ENCODE data around the gene DACT1.

The DACT1 gene

GRCh38 chr14:58671024-58671423 lies 33.3 kb downstream of the DACT1 start:
- DNase-seq (ENCODE audit: extremely low read depth, low read depth), result no peak
- H3K4me3 ChIP-seq (replicated peaks; ENCODE audit: low read depth, low read length), result no peak overlapping the region
- no peak for TF ChIP-seq CTCF (IDR thresholded peaks at IDR 0.05; ENCODE audit: low read depth, low read length, missing control alignments)

GRCh38 chr14:58671436-58671835 lies 33.7 kb downstream of the DACT1 start:
- no peak for TF ChIP-seq CTCF (IDR thresholded peaks at IDR 0.05; ENCODE audit: low read depth, low read length, missing control alignments)

GRCh38 chr14:58673722-58674121 lies 36.0 kb downstream of the DACT1 start:
- no peak for TF ChIP-seq CTCF (IDR thresholded peaks at IDR 0.05; ENCODE audit: low read depth, low read length, missing control alignments)
- DNase-seq (ENCODE audit: extremely low read depth, low read depth), result no peak

More at GRCh38 chr14:58671436-58671835, 33.7 kb downstream of the DACT1 start:
- no peak for DNase-seq (ENCODE audit: extremely low read depth, low read depth)
- no peak overlapping the region for H3K4me3 ChIP-seq (replicated peaks; ENCODE audit: low read depth, low read length)

GRCh38 chr14:58677001-58677400 lies 39.2 kb downstream of the DACT1 start:
- TF ChIP-seq CTCF (IDR thresholded peaks at IDR 0.05; ENCODE audit: low read depth, low read length, missing control alignments), result no peak
- DNase-seq (ENCODE audit: extremely low read depth, low read depth), result no peak
- no peak overlapping the region for H3K4me3 ChIP-seq (replicated peaks; ENCODE audit: low read depth, low read length)

More at GRCh38 chr14:58673722-58674121, 36.0 kb downstream of the DACT1 start:
- H3K4me3 ChIP-seq (replicated peaks; ENCODE audit: low read depth, low read length), result no peak overlapping the region

GRCh38 chr14:58677517-58677916 lies 39.8 kb downstream of the DACT1 start:
- DNase-seq (ENCODE audit: extremely low read depth, low read depth), result no peak

GRCh38 chr14:58677996-58678395 lies 40.2 kb downstream of the DACT1 start:
- TF ChIP-seq CTCF (IDR thresholded peaks at IDR 0.05; ENCODE audit: low read depth, low read length, missing control alignments), result no peak
- no peak for DNase-seq (ENCODE audit: extremely low read depth, low read depth)
- H3K4me3 ChIP-seq (replicated peaks; ENCODE audit: low read depth, low read length), result no peak overlapping the region

More at GRCh38 chr14:58677517-58677916, 39.8 kb downstream of the DACT1 start:
- H3K4me3 ChIP-seq (replicated peaks; ENCODE audit: low read depth, low read length), result no peak overlapping the region
- TF ChIP-seq CTCF (IDR thresholded peaks at IDR 0.05; ENCODE audit: low read depth, low read length, missing control alignments), result no peak

GRCh38 chr14:58680698-58681097 lies 42.9 kb downstream of the DACT1 start:
- TF ChIP-seq CTCF (IDR thresholded peaks at IDR 0.05; ENCODE audit: low read depth, low read length, missing control alignments), result no peak
- DNase-seq (ENCODE audit: extremely low read depth, low read depth), result no peak

More at GRCh38 chr14:58680698-58681097, 42.9 kb downstream of the DACT1 start:
- no peak overlapping the region for H3K4me3 ChIP-seq (replicated peaks; ENCODE audit: low read depth, low read length)
